GM21381 (cell line): ENCODE results near the gene ELP4.
A peak's percentile ranks its signal among the peaks of the same experiment; 100 is the strongest.
"Not testable (repeated sequence)": the region's sequence is repeated elsewhere in the genome, so short reads cannot be mapped to it uniquely, and the experiment has no call there.

Experiments
- ATAC-seq: cut with Tn5 transposase; IDR thresholded peaks from one replicate; pipeline ENCODE4 v1.9.1; 2021; ENCODE audit warnings: mild to moderate bottlenecking, moderate library complexity; ENCODE audit not compliant: unreplicated experiment

Gene ELP4

GRCh38 chr11:31692466-31692865 is 182.9 kb downstream of the ELP4 start:
- ATAC-seq: no peak

DNA sequence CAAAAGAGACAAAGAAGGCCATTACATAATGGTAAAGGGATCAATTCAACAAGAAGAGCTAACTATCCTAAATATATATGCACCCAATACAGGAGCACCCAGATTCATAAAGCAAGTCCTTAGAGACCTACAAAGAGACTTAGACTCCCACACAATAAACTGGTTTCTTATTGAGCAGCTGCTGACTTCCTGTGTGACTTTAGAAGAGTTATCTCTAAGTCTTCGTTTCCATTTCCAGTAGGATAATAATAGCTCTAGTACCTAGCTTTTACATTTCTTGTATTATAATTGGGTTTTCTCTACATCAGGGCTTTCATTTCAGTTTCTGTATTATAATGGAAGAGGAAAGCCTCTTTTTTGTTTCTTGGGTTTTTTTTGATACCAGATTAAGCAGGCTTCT is 187.5 kb downstream of the ELP4 start:
- ATAC-seq: peak; percentile 86

DNA sequence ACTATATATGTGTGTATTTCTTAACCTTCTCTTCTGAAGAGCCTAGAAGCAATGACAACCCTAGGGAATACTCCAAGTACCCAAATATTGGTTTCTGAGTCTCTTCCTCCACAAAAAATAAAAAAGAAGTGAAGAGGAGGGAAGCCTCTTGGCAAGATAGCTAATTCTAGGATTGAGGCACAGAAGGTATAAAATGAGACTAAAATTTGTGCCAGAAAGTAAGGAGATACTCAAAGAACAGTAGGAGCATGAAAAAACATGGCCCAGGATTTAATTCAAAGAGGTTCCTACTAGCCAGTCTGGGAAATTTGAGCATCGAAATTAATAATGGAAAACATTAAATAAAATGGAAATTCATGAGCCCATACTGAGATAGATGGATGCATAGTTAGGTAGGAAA is 189.5 kb downstream of the ELP4 start:
- no peak for ATAC-seq

GRCh38 chr11:31702966-31703365 is 193.4 kb downstream of the ELP4 start:
- no peak for ATAC-seq

GRCh38 chr11:31706357-31706756 is 196.8 kb downstream of the ELP4 start:
- ATAC-seq: no peak

DNA sequence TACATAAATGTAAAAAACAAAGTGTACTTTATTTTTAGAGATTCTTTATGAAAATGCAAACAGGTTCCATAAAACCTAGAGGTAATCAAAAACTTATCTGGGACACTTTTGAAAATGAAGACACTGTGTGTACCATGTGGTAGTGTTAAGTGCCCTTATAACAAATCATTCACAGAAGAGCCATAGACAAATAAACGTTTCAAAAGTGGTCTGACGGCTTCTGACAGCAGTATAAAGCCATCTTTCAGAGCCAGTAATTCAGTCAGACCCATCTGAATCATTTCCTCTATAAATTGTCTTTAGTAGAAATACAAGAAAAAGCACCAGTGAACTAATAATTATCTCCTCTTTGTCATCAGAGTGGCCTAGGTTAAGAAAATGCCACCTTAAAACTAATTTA is 201.6 kb downstream of the ELP4 start:
- ATAC-seq: no peak

DNA sequence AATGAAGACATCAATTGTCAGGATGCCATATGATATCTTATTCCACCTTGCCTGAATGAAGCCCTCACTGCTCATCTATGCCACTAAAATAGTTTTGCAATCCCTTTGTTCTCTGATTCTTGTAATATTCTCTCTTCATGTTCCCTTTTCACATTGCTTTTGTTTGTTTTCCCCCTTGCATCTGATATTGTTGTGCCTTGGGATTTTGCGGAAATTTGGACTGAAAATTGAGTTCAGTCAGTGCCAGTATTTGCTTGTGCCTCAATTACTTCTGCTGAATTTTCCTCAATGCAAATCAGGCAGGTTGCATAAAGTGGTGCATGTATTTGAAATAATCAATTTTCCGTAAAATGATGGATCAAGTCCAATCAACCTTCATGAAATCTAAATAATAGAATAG is 203.3 kb downstream of the ELP4 start:
- ATAC-seq: no peak

GRCh38 chr11:31714840-31715239 is 205.3 kb downstream of the ELP4 start:
- ATAC-seq: no peak

DNA sequence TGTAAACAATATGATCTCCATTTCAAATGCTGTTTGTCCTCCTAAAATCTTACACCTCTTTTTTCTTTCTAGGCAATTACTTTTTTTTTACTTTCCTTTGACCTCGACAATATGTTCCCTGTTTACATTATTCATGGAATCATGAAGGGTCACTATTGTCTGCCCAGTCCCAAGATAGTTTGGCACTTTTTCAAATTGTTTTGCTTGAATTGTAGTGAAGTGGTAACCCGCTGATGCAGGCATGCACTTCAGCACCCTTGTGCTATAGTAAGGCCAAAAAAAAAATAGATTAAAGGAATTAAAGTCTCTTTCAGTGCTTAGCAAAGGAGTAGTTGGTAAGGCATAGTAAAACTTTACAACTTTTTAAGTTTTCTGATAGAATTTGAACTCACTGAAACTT is 210.7 kb downstream of the ELP4 start:
- no peak for ATAC-seq

GRCh38 chr11:31720671-31721365 is 211.3 kb downstream of the ELP4 start:
- ATAC-seq: no peak

GRCh38 chr11:31722754-31723153 is 213.2 kb downstream of the ELP4 start:
- no peak for ATAC-seq

- ATAC-seq: no peak
Measured at GRCh38 chr11:31725176-31725575, 215.6 kb downstream of the ELP4 start.

DNA sequence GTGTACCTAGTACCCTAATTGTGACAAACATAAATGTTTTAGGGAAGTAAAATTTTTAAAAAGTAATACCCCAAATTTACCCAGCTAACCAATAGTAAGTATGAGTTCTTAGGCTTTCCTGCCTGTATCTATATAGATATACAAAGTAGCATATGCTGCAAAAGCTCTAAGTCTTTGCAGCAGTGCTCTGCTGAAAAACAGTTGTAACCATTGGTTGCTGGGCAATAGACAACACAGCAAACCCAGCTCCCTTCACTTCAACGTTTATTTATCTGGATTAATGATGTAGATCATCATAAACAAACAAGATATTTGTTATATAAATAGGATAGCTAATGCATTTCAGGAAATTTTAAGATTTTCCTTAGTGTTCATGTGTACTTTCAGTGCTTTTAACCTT is 218.9 kb downstream of the ELP4 start:
- ATAC-seq: no peak

- no peak for ATAC-seq
Measured at GRCh38 chr11:31740131-31740530, 230.6 kb downstream of the ELP4 start.

DNA sequence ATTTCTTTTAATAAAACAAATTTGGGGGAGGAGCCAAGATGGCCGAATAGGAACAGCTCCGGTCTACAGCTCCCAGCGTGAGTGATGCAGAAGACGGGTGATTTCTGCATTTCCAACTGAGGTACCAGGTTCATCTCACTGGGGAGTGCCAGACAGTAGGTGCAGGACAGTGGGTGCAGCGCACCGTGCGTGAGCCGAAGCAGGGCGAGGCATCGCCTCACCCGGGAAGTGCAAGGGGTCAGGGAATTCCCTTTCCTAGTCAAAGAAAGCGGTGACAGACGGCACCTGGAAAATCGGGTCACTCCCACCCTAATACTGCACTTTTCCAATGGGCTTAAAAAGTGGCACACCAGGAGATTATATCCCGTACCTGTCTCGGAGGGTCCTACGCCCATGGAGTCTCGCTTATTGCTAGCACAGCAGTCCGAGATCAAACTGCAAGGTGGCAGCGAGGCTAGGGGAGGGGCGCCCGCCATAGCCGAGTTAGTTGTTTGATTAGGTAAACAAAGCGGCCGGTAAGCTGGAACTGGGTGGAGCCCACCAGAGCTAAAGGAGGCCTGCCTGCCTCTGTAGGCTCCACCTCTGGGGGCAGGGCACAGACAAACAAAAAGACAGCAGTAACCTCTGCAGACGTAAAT is 231.3 kb downstream of the ELP4 start:
- ATAC-seq: not testable (repeated sequence)

GRCh38 chr11:31747581-31747980 is 238.0 kb downstream of the ELP4 start:
- ATAC-seq: no peak

DNA sequence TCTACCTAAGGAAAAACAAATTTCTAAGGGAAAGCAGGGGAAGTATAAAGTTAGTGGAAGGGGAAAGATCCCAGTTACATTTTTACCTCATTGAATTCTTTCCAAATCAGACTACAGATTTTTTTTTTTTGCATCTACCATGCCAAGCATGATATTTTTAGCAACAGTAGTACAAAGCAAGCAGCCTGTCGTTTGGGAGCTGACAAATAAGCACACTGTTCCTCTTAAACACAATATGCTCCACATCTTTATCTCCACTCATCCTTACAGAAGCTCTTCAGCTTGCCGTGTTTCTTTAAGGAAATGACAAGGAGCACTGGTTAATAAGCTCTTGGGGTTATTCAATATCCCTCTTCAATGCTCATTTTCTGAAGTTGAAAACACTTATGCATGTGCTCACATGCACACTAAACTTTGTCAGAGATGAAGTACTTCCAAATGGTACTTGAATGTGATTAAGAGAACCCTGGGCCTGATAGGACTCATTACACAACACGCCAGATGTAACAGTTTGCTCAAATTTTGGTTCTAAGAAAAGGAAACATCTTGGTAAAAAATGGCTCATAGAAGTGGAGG is 247.8 kb downstream of the ELP4 start:
- no peak for ATAC-seq

GRCh38 chr11:31761636-31762035 is 252.1 kb downstream of the ELP4 start:
- no peak for ATAC-seq

GRCh38 chr11:31763296-31763695 is 253.7 kb downstream of the ELP4 start:
- no peak for ATAC-seq

DNA sequence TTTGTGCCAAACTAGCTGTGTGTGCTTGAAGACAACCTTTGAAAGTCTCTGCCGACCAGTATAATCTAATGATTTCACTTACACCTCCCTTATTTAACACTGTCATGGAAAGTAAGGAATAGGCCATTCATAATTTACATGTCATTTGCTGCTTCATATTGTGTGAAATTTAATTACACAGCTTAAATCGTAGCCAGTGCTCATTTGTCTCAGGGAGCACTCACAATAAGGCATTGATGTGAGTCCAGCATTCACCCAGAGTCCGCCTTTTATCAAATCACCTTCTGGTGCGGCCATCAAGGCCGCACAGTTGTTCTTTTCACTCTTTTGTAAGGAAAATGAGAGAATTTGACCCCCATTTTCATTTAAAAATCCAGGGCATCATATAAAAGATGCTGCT is 254.7 kb downstream of the ELP4 start:
- ATAC-seq: no peak

GRCh38 chr11:31764766-31765165 is 255.2 kb downstream of the ELP4 start:
- no peak for ATAC-seq

- no peak for ATAC-seq
Measured at GRCh38 chr11:31767066-31767465, 257.5 kb downstream of the ELP4 start.
